GM23338 (cell line): Measurements from ENCODE around the gene GLT6D1. TPM values are rescaled to one million over a fixed set of nuclear protein-coding genes. Genes with fewer than 3 reads are reported as not detected.

Experiments
- ATAC-seq: fragments of 200-7000 bp; cut with Tn5 transposase; 3 replicates; pipeline ENCODE4 v1.9.1; 2020
- DNase-seq: peaks from one replicate; pipeline ENCODE4 v3.0.0-alpha.2; 2015; ENCODE audit warnings: low spot score
- H2AFZ ChIP-seq: fragments of 200-600 bp; sonication (generic); 2 replicates; pipeline ENCODE4 v1.8.0; 2016; ENCODE audit warnings: antibody characterized with exemption, mild to moderate bottlenecking, moderate library complexity
- H3F3A ChIP-seq: fragments of 200-600 bp; sonication (generic); replicated peaks from 2 replicates; pipeline ENCODE4 v1.8.0; 2017; ENCODE audit warnings: antibody characterized with exemption, mixed run types, low read depth
- H3K27ac ChIP-seq: fragments of 200-600 bp; sonication (generic); 2 replicates; pipeline ENCODE4 v1.6.1; 2016; ENCODE audit warnings: low read depth
- H3K27me3 ChIP-seq: fragments of 200-600 bp; sonication (generic); 2 replicates; pipeline ENCODE4 v1.8.0; 2016; ENCODE audit warnings: mild to moderate bottlenecking, mixed run types, moderate library complexity; ENCODE audit not compliant: insufficient read depth
- H3K36me3 ChIP-seq: fragments of 200-600 bp; sonication (generic); 2 replicates; pipeline ENCODE4 v1.8.0; 2016; ENCODE audit warnings: mild to moderate bottlenecking; ENCODE audit not compliant: insufficient read depth
- H3K4me1 ChIP-seq: fragments of 200-600 bp; sonication (generic); 2 replicates; pipeline ENCODE4 v1.8.0; 2016; ENCODE audit warnings: mild to moderate bottlenecking, moderate library complexity; ENCODE audit not compliant: insufficient read depth
- H3K4me2 ChIP-seq: fragments of 200-600 bp; sonication (generic); 2 replicates; pipeline ENCODE4 v1.7.1; 2017; ENCODE audit warnings: mixed run types
- H3K4me3 ChIP-seq: fragments of 200-600 bp; sonication (generic); 2 replicates; pipeline ENCODE4 v1.6.1; 2016; ENCODE audit warnings: mixed run types
- H3K79me2 ChIP-seq: fragments of 200-600 bp; sonication (generic); replicated peaks from 2 replicates; pipeline ENCODE4 v1.8.0; 2017; ENCODE audit warnings: mild to moderate bottlenecking; ENCODE audit not compliant: insufficient read depth
- H3K9me2 ChIP-seq: fragments of 200-600 bp; sonication (generic); 2 replicates; pipeline ENCODE4 v1.8.0; 2017; ENCODE audit not compliant: insufficient read depth
- H4K20me1 ChIP-seq: fragments of 200-600 bp; sonication (generic); replicated peaks from 2 replicates; pipeline ENCODE4 v1.8.0; 2017; ENCODE audit warnings: mild to moderate bottlenecking; ENCODE audit not compliant: insufficient read depth
- H3K27ac Mint-ChIP-seq: 2 replicates; pipeline ENCODE4 v1.8.0; 2020; ENCODE audit warnings: inconsistent platforms, mild to moderate bottlenecking, moderate library complexity, mixed read lengths
- H3K27me3 Mint-ChIP-seq: 3 replicates; pipeline ENCODE4 v1.8.0; 2022; ENCODE audit warnings: low read depth, mild to moderate bottlenecking, moderate library complexity, mixed read lengths, inconsistent platforms; ENCODE audit not compliant: insufficient read depth, poor library complexity
- H3K36me3 Mint-ChIP-seq: 3 replicates; pipeline ENCODE4 v1.8.0; 2021; ENCODE audit warnings: low read depth, mild to moderate bottlenecking, inconsistent platforms, moderate library complexity, mixed read lengths
- H3K4me1 Mint-ChIP-seq: 3 replicates; pipeline ENCODE4 v1.8.0; 2020; ENCODE audit warnings: mild to moderate bottlenecking, inconsistent platforms, mixed read lengths
- H3K4me3 Mint-ChIP-seq: 3 replicates; pipeline ENCODE4 v1.8.0; 2021; ENCODE audit warnings: moderate library complexity, mild to moderate bottlenecking, inconsistent platforms, mixed read lengths
- H3K9me3 Mint-ChIP-seq: 3 replicates; pipeline ENCODE4 v1.8.0; 2020; ENCODE audit warnings: moderate library complexity, mild to moderate bottlenecking, inconsistent platforms, mixed read lengths
- CTCF ChIP-seq, 2 experiments: fragments of 200-600 bp in 1 of 2; sonication (generic) in 1 of 2; conservative IDR thresholded peaks; 2 replicates each; pipeline versions ENCODE4 v1.5.1 to v1.6.1; 2016 to 2017; ENCODE audit warnings: antibody characterized with exemption in 2 of 2, low read depth in 2 of 2, mild to moderate bottlenecking in 2 of 2, moderate library complexity in 1 of 2
- EZH2 ChIP-seq: fragments of 200-600 bp; sonication (generic); IDR thresholded peaks from one replicate; pipeline ENCODE4 v1.8.0; 2017; ENCODE audit warnings: antibody characterized with exemption, mild to moderate bottlenecking, low read depth; ENCODE audit not compliant: unreplicated experiment
- POLR2AphosphoS5 ChIP-seq: IDR thresholded peaks from 2 replicates; pipeline ENCODE4 v1.6.1; 2016; ENCODE audit warnings: antibody characterized with exemption, low read depth
- STAT1 ChIP-seq: IDR thresholded peaks from one replicate; pipeline ENCODE4 v1.6.1; 2016; ENCODE audit warnings: antibody characterized with exemption; ENCODE audit not compliant: unreplicated experiment
- ZNF331 ChIP-seq: fragments of 250-450 bp; sonication (Bioruptor Pico); IDR thresholded peaks from 2 replicates; pipeline ENCODE4 v1.5.0; 2020; ENCODE audit warnings: low read depth, mild to moderate bottlenecking, moderate library complexity
- polyA plus RNA-seq: library from polyadenylated mRNA; unstranded; fragments of >200 nt; fragmentation: Nextera tagmentation; extraction: Ambion mirVana; gene quantifications from 2 replicates; pipeline ENCODE4 v1.2.1, GENCODE V29; 2016
- total RNA-seq: library from RNA; depleted of rRNA; stranded (reverse); fragments of >200 nt; shearing (Covaris generic); gene quantifications from 2 replicates; pipeline ENCODE4 v1.2.3, GENCODE V29; 2014
- TF ChIP-seq, protein P1 (sequence below): IDR thresholded peaks from 2 replicates; pipeline ENCODE4 v1.6.1; 2016; ENCODE audit warnings: antibody characterized with exemption

GLT6D1 gene
- total and polyA plus RNA-seq, 2 experiments from 2014 or later = not detected

GRCh38 chr9:135580664-135581380, 58.5 kb downstream of the GLT6D1 start:
- Mint-ChIP-seq H3K36me3 (peaks cover 3% of the 10 kb centered on the region; the same call in 1 of the 3 replicates), H3K9me3 (peaks cover 11% of the 10 kb centered on the region), H3K4me1 (no peaks in the 10 kb centered on the region), H3K27ac (no peak overlapping the region), H3K27me3 (peaks cover 3% of the 10 kb centered on the region), H3K4me3 (no peak overlapping the region)
- Histone ChIP-seq H3K9me2 (0 out of 2 replicates have a peak, but pooled peaks cover 6% of the 10 kb centered on the region), H3F3A (no peaks in the 10 kb centered on the region), H3K27me3 (no peaks in the 10 kb centered on the region), H3K4me2 (no peak overlapping the region), H2AFZ (no peak overlapping the region), H3K36me3 (no peaks in the 10 kb centered on the region), H3K4me1 (no peaks in the 10 kb centered on the region), H3K79me2 (no peaks in the 10 kb centered on the region), H4K20me1 (no peaks in the 10 kb centered on the region), H3K4me3 (no peak overlapping the region), H3K27ac (no peak overlapping the region)
- TF ChIP-seq EZH2 = no peak
- ATAC-seq (no peak), DNase-seq (no peak)

GRCh38 chr9:135579889-135580660, 59.3 kb downstream of the GLT6D1 start:
- Histone ChIP-seq H3K27me3 (no peaks in the 10 kb centered on the region), H3K4me3 (no peak overlapping the region), H3K4me1 (no peaks in the 10 kb centered on the region), H3K27ac (no peak overlapping the region), H3K4me2 (no peak overlapping the region), H2AFZ (no peak overlapping the region), H3K79me2 (no peaks in the 10 kb centered on the region), H3F3A (no peaks in the 10 kb centered on the region), H4K20me1 (no peaks in the 10 kb centered on the region), H3K9me2 (0 out of 2 replicates have a peak, but pooled peaks cover 6% of the 10 kb centered on the region), H3K36me3 (no peaks in the 10 kb centered on the region)
- Mint-ChIP-seq H3K27ac (no peak overlapping the region), H3K4me1 (no peaks in the 10 kb centered on the region), H3K4me3 (no peak overlapping the region), H3K36me3 (peaks cover 3% of the 10 kb centered on the region; the same call in 1 of the 3 replicates), H3K27me3 (peaks cover 2% of the 10 kb centered on the region), H3K9me3 (peaks cover 11% of the 10 kb centered on the region)
- DNase-seq (no peak), ATAC-seq (no peak)
- TF ChIP-seq ZNF331 (CRISPR knock-in tag) (no peak), POLR2AphosphoS5 (no peak), CTCF (conservative IDR thresholded peaks at IDR 0.05; ENCODE audit: low read depth in 2 of 2) (no peak)

GRCh38 chr9:135579356-135579755, 60.0 kb downstream of the GLT6D1 start:
- Histone ChIP-seq H4K20me1 (no peaks in the 10 kb centered on the region), H3K4me3 (no peak overlapping the region), H3F3A (no peaks in the 10 kb centered on the region), H3K27me3 (no peaks in the 10 kb centered on the region), H3K4me1 (no peaks in the 10 kb centered on the region), H3K27ac (no peak overlapping the region), H3K9me2 (0 out of 2 replicates have a peak, but pooled peaks cover 6% of the 10 kb centered on the region), H2AFZ (no peak overlapping the region), H3K4me2 (no peak overlapping the region), H3K79me2 (no peaks in the 10 kb centered on the region), H3K36me3 (no peaks in the 10 kb centered on the region)
- no peaks in the 10 kb centered on the region for H3K27me3 Mint-ChIP-seq
- H3K36me3 Mint-ChIP-seq = peaks cover 3% of the 10 kb centered on the region; the same call in 1 of the 3 replicates
- ATAC-seq (no peak), DNase-seq (no peak)
- H3K9me3 Mint-ChIP-seq = peaks cover 11% of the 10 kb centered on the region
- no peaks in the 10 kb centered on the region for H3K4me1 Mint-ChIP-seq
- no peak overlapping the region for H3K4me3 Mint-ChIP-seq
- no peak for TF ChIP-seq ZNF331 (CRISPR knock-in tag)
- TF ChIP-seq, protein P1, sequence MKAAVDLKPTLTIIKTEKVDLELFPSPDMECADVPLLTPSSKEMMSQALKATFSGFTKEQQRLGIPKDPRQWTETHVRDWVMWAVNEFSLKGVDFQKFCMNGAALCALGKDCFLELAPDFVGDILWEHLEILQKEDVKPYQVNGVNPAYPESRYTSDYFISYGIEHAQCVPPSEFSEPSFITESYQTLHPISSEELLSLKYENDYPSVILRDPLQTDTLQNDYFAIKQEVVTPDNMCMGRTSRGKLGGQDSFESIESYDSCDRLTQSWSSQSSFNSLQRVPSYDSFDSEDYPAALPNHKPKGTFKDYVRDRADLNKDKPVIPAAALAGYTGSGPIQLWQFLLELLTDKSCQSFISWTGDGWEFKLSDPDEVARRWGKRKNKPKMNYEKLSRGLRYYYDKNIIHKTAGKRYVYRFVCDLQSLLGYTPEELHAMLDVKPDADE = no peak
- no peak for TF ChIP-seq EZH2
- TF ChIP-seq STAT1 = no peak
- TF ChIP-seq POLR2AphosphoS5 = no peak
- no peak overlapping the region for H3K27ac Mint-ChIP-seq
